GM19025 (cell line): ENCODE data around the gene CCNE1.

Experiments
- ATAC-seq: cut with Tn5 transposase; IDR thresholded peaks from one replicate; pipeline ENCODE4 v1.9.1; 2021; ENCODE audit warnings: mild to moderate bottlenecking, low read depth, moderate library complexity; ENCODE audit not compliant: unreplicated experiment

CCNE1 gene

GRCh38 chr19:29872224-29872731 is 60.5 kb downstream of the CCNE1 start:
- no peak for ATAC-seq

GRCh38 chr19:29873024-29873800 is 61.4 kb downstream of the CCNE1 start:
- peak; percentile 60 for ATAC-seq
